ENCODE measurements around the gene SPOCK1.

GRCh38 chr5:137056676-137057075, 442.4 kb downstream of the SPOCK1 start:
- TF ChIP-seq CTCF (IDR thresholded peaks at IDR 0.05; ENCODE audit: borderline replicate concordance, extremely low read depth, low read length, poor library complexity, severe bottlenecking) (no peak), EZH2 (IDR thresholded peaks at IDR 0.05; ENCODE audit: borderline replicate concordance, low read depth, low read length, severe bottlenecking) (no peak)
